Bone marrow (tissue), 2 donors: Measurements from ENCODE around the gene PHRF1.

Source experiments
- DNase-seq, 2 donors: peaks; one replicate each; lab custom pipeline; 2025; lab: John Stamatoyannopoulos, UW

The PHRF1 gene

DNA sequence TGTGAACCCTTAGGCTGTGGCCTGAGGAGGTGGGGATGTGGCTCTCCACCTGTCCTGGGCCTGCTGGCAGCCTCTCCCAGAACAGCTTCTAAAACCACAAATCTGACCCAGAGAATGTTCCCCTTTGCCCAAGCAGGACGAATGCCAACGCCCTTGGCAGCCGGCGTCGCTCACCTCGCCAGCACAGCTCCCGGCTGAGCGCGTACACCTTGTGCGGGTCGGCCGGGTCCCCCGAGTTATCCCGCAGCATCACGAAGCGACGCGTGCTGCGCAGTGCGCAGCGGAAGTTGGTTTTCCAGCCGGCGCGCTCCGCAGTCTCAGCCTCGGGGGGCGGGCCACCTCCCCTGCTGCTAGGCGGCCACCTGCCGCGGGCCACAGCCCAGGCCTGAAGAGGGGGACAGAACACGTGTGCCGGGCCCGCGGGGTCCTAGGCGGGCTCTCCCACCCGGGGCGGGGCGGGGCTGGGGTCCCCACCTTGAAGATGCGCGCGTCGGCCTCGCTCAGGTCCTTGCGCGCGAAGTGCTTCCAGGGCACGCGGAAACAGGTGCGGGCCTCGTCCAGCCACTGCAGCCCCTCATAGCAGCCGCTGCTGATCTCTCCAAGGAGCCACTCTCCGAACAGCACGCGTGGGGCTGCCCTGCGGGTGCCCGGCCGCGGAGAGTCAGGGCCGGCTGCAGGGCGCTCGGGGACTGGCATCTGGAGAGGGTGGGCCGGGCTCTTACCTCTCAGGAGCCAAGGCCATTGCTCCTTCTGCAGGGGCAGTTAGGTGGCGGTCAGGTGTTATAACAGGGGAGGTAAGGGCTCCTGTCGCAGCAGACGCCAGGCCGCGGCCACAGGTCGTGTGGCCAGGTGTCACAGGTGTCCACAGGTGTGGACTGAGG lies 38.6 kb downstream of the PHRF1 start:
- no peak for DNase-seq

GRCh38 chr11:615504-616319 lies 39.4 kb downstream of the PHRF1 start, which contains the start of gene IRF7:
Gene IRF7 (minus strand): TSS chr11:615950. CDS start chr11:615364, 586 bp downstream.
- DNase-seq = peak; percentile 93 to 94

GRCh38 chr11:616320-617198 lies 40.3 kb downstream of the PHRF1 start:
- no peak for DNase-seq

DNA sequence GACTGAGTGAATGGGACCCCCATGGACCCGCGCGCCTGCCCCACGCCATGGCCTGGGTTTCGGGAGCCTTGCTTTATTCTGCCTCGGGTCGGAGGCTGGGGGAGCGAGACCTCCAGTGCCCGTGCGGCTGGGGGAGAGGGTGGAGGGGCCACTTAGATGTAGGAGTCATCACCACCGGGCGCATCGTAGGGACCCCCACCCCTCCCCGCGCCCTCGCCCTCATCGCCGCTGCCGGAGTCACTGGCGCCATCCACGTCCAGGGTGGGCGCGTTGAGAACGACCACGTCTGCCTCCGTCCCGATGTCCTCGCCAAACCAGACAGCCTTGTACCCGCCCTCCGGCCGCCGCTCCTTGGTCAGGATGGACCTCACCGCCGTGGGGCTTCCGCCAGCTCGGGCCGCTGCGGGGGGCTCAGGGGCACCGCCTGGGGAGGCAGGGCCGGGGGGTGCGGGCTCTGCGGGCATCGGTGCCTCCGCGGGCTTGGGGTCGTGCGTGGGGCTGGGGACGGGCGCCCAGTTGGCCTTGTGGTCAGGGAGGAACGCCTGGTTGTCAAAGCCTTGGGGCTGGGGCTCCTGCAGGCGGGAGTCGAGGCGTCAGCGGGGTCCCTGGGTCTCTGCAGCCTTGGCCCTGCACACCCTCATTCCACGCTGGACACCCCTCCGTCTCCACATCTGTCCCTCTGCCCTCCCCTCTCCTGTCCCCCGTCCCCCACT lies 41.1 kb downstream of the PHRF1 start:
- DNase-seq = no peak

- no peak for DNase-seq
Measured at GRCh38 chr11:617912-618682, 41.8 kb downstream of the PHRF1 start.

DNA sequence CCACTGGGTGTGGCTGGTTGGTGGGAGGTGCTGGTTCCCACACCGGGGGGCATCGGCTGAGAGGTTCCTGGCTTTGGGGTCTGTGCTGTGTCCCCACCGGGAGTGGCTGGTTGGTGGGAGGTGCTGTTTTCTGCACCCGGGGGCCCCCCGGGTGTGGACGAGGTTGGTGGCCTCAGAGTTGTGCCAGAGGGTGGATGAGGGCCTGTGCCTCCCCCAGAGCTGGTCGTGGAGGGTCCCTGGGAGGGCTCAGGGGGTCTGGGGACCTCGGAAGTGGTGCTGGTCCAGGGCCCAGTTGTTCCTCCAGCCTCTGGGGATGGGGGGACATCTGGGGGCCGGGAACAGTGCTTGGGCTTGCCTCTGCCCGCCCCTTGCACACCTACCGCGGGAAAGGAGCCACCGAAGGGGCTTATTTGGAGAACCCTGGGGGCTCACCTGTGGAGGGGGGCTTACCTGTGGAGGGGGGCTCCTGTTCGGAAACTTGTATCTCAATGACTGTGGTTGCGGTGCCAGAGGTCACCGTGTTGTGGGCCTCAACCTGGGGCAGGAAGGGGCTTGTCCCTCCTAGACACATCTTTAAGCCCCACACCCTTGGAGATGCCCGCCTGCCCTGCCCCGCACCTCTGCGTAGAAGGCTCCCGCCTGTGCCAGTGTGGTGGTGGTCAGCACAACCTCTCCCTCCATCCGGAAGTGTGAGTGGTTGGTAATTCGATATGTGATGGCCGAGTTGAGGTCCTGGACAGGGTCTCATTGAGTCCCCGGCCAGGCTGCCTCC lies 42.8 kb downstream of the PHRF1 start:
- DNase-seq = no peak

DNA sequence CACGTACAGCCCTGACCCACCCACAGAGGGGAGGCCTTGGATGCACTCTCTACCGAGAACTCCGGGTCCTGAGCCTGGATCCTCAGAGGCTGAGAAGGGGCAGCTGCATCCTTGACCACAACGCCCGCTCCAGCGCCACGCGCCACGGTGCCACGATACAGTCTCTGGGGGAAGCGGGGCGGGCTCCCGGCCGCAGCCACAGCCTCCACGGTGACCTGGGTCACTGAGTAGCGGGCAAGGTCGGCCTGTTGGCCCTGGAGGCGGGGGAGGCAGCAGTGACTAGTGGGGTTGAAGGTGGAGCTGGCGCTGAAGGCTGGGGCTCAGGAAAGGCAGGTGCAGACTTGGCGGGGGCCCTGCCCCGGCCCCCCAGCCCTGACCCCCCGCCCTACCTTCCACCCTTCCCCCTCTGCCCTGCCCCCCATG lies 43.4 kb downstream of the PHRF1 start:
- DNase-seq = no peak

- DNase-seq = no peak
Measured at GRCh38 chr11:620201-620600, 43.9 kb downstream of the PHRF1 start.

DNA sequence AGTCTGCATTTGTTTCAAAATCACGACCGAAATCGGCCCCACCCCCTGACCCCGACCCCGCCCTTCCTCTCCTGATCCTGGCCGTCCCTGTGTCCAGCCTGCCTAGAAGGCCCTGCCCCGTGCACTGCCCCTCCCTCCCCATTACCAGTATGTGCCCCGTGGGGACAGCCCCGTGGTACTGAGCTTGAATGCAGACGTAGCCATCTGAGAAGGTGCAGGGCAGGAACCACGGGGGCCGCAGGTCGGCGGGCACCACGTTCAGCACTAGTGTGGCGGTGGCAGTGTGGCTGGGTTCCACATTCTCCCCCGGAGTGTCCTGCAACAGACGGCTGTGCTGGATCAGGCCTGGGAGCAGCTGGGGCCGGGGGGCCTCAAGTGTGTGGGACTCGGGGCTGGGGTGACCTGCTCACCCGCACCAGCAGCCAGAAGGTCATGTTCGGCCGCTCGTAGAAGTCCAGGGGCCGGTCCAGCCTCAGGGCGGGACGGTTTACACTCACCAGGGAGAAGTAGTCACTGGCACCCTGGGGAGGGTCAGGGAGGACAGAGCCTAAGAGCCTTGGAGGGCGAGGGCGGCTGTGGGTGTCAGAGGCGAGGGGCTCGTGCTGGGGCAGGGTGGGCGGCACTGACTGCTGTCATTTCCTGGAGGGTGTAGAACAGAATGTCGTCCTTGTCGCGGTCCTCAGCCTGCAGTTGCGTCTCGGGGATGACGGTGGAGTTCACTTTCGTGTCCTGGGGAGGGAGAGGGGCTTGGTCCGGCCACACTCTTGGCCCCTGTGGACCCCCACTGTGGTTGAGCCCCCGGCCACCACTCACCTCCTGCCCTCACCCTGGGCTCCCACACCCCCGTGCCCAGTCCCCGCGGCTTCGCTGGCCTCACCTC lies 44.9 kb downstream of the PHRF1 start:
- no peak for DNase-seq

- no peak for DNase-seq
Measured at GRCh38 chr11:621838-622237, 45.6 kb downstream of the PHRF1 start.

GRCh38 chr11:623349-623869 lies 47.1 kb downstream of the PHRF1 start:
- no peak for DNase-seq

- no peak for DNase-seq
Measured at GRCh38 chr11:623999-624704, 47.9 kb downstream of the PHRF1 start.

DNA sequence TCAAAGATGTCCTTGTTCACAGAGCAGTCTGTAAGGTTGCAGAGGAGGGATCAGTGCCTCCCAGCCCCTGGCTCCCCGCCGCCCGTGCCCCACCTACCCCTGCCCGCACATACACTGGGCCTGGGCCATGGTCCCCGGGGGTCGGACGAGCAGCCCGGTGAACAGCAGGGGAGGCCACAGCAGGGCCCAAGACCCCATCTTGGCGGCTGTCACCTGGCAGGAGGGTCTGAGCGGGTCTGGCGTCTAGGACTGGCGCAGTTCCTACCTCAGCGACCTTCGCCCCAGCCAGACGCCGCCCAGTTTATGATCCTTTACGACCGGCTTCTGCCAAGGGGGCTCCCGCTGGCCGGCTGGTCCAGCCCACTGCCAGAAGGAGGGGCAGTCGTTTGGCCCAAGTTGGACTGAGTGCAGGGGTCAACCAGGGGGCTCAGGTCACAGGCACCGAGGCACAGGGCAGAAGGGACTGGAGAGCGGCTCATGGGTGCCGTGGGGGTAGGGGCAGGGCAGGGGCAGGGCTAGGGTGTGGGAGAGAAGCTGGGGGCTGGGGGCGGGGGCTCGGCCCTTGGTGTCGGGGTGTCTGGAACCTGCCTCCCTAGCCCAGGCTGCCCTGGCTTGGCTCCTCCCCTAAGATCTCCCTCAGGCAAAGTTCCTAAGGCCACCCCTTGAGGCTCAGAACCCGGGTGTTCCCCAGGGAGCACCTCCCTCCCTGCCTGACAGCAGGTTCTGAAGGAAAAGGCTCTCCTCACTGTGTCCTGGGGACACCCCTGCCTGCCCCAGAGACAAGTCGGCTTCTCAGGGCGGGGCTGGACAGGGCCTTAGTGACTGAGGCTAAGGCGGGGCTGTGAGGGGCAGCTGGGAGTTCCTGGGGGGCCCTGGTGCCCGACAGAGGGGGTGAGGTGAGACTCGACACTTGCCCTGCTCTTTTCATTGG lies 48.7 kb downstream of the PHRF1 start, which contains the start of gene CDHR5:
Gene CDHR5, minus strand, starts transcription at position 251 of the 931 bp plus-strand sequence. Its CDS starts 53 bp downstream, at position 198.
- DNase-seq = no peak

GRCh38 chr11:625636-626268 lies 49.5 kb downstream of the PHRF1 start:
- DNase-seq = no peak

DNA sequence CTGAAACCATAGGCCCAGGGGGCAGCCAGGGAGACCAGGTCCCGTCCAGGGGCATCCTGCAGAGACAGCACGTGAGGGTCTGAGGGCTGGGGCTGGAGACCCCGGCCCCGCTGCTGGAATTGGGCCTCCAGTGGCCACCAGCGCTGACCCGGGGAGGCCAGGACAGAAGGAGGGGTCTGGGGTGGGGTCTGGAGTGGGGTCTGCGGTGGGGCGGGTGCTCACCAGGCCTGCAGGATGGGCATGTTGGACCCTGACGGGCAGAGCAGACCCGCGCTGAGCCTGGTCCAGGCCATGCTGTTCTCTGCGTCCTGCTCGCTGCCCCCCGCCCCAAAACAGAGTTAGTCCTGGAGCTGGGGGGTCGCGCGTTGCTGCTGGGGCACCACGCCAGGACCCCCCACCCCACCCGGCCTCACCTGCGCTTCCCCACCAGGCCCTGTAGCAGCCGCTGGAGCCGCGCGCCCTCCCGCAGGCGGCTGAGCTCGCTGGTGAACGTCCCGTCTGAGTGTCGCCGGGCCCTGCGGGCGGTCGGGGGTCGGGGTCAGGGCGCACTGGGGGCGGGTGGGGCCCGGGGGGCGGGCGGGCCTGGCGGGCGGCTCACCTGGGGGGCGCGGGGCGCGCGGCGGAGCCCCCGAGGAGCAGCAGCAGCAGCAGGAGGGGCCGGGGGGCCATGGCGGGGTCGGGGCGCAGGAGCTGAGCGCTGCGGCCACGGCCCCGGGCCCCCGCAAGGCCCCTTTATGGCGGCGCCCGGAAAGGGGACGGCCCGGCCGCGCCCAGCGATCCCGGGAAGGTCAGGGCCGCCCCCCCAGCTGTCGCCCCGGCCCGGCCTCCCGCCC lies 50.4 kb downstream of the PHRF1 start, which contains the start of gene SCT:
Gene SCT, minus strand, starts transcription at position 707 of the 833 bp plus-strand sequence. Its CDS starts 38 bp downstream, at position 669.
- DNase-seq = no peak
